HepG2 (cell line): ENCODE data around the gene MTM1. TPM values are rescaled to one million over a fixed set of nuclear protein-coding genes. Genes with fewer than 3 reads are reported as not detected.

ENCODE experiments used
- AHR ChIP-seq: IDR thresholded peaks from 2 replicates; pipeline ENCODE4 v1.6.1; 2018; ENCODE audit warnings: missing genetic modification reagents, missing compliant biosample characterization
- CREM ChIP-seq, 2 experiments: sonication (generic) in 1 of 2; formaldehyde crosslinking in 1 of 2; IDR thresholded peaks; 2 replicates each; pipeline versions ENCODE4 v1.4.0 to v1.6.1; 2016 to 2020; ENCODE audit warnings: antibody characterized with exemption in 1 of 2, mild to moderate bottlenecking in 1 of 2, missing genetic modification reagents in 1 of 2
- FOXO1 ChIP-seq: sonication (generic); formaldehyde crosslinking; IDR thresholded peaks from 2 replicates; pipeline ENCODE4 v1.4.0; 2020; ENCODE audit warnings: missing genetic modification reagents
- NCOA1 ChIP-seq: sonication (generic); formaldehyde crosslinking; IDR thresholded peaks from 2 replicates; pipeline ENCODE4 v1.9.0; 2021; ENCODE audit warnings: missing genetic modification reagents
- NFYB ChIP-seq: sonication (generic); formaldehyde crosslinking; IDR thresholded peaks from 2 replicates; pipeline ENCODE4 v1.4.0; 2020; ENCODE audit warnings: missing genetic modification reagents
- PPARG ChIP-seq: conservative IDR thresholded peaks from 2 replicates; pipeline ENCODE4 v1.6.1; 2016; ENCODE audit warnings: missing biosample characterization, missing genetic modification reagents
- REL ChIP-seq: sonication (generic); formaldehyde crosslinking; conservative IDR thresholded peaks from 2 replicates; pipeline ENCODE4 v1.8.0; 2022; ENCODE audit warnings: mild to moderate bottlenecking, missing genetic modification reagents, moderate library complexity
- RELA ChIP-seq: sonication (generic); formaldehyde crosslinking; IDR thresholded peaks from 2 replicates; pipeline ENCODE4 v1.4.0; 2020; ENCODE audit warnings: missing genetic modification reagents
- SMAD1 ChIP-seq: sonication (generic); formaldehyde crosslinking; IDR thresholded peaks from 2 replicates; pipeline ENCODE4 v1.4.0; 2020; ENCODE audit warnings: missing genetic modification reagents, low read depth, mild to moderate bottlenecking, borderline replicate concordance
- ZNF124 ChIP-seq: sonication (generic); formaldehyde crosslinking; IDR thresholded peaks from 2 replicates; pipeline ENCODE4 v1.4.0; 2020; ENCODE audit warnings: missing genetic modification reagents
- ZNF17 ChIP-seq: sonication (generic); formaldehyde crosslinking; IDR thresholded peaks from 2 replicates; pipeline ENCODE4 v1.5.0; 2020; ENCODE audit warnings: mild to moderate bottlenecking, missing genetic modification reagents
- ZNF232 ChIP-seq: sonication (generic); formaldehyde crosslinking; IDR thresholded peaks from 2 replicates; pipeline ENCODE4 v1.4.0; 2020; ENCODE audit warnings: missing genetic modification reagents, borderline replicate concordance
- ZNF317 ChIP-seq: sonication (generic); formaldehyde crosslinking; IDR thresholded peaks from 2 replicates; pipeline ENCODE4 v1.5.0; 2020; ENCODE audit warnings: mild to moderate bottlenecking, missing genetic modification reagents
- ZNF792 ChIP-seq: IDR thresholded peaks from 2 replicates; pipeline ENCODE4 v1.6.1; 2016
- ZSCAN30 ChIP-seq: sonication (generic); formaldehyde crosslinking; IDR thresholded peaks from 2 replicates; pipeline ENCODE4 v1.5.0; 2020; ENCODE audit warnings: mild to moderate bottlenecking, missing genetic modification reagents
- polyA plus RNA-seq, 8 experiments: library from polyadenylated mRNA; depleted of rRNA in 3 of 8; stranded (reverse) in 7 of 8; unstranded in 1 of 8; fragments of >200 nt; fragmentation: Illumina TruSeq in 4 of 8; extraction: Trizol in 4 of 8; gene quantifications; 2 replicates each; pipeline versions ENCODE4 v1.2.1 to v1.2.3, GENCODE V29; 2011 to 2016; ENCODE audit warnings: low read depth in 4 of 8, missing spikeins in 1 of 8, mixed read lengths in 1 of 8; ENCODE audit not compliant: insufficient read depth in 1 of 8
- total RNA-seq, 5 experiments: library from RNA; depleted of rRNA; stranded (reverse); fragments of >200 nt; fragmentation: Illumina TruSeq; extraction: Trizol; gene quantifications; 2 replicates each; pipeline ENCODE4 v1.2.3, GENCODE V29; 2016; ENCODE audit warnings: low read depth in 1 of 5
- TF ChIP-seq, protein P1 (sequence below): sonication (generic); formaldehyde crosslinking; conservative IDR thresholded peaks from 2 replicates; pipeline ENCODE4 v1.4.0; 2020; ENCODE audit warnings: mild to moderate bottlenecking, missing genetic modification reagents, moderate library complexity
- TF ChIP-seq, protein P2 (sequence below): IDR thresholded peaks from 2 replicates; pipeline ENCODE4 v1.6.1; 2016; ENCODE audit warnings: low read depth, borderline replicate concordance
- TF ChIP-seq, protein P3 (sequence below): sonication (generic); formaldehyde crosslinking; conservative IDR thresholded peaks from 2 replicates; pipeline ENCODE4 v1.4.0; 2020; ENCODE audit warnings: missing genetic modification reagents
- TF ChIP-seq, protein P4 (sequence below): sonication (generic); formaldehyde crosslinking; IDR thresholded peaks from 2 replicates; pipeline ENCODE4 v1.5.0; 2020; ENCODE audit warnings: missing genetic modification reagents
- TF ChIP-seq, protein P5 (sequence below): sonication (generic); formaldehyde crosslinking; conservative IDR thresholded peaks from 2 replicates; pipeline ENCODE4 v1.4.0; 2020; ENCODE audit warnings: missing genetic modification reagents
- TF ChIP-seq, protein P6 (sequence below): sonication (generic); formaldehyde crosslinking; IDR thresholded peaks from 2 replicates; pipeline ENCODE4 v1.4.0; 2020; ENCODE audit warnings: missing genetic modification reagents

Gene MTM1
- total and polyA plus RNA-seq, 2 of the 13 experiments (the other 11 are each of a cell fraction or from before 2014, with no cell fraction given): 12.0 to 15.2 TPM

DNA sequence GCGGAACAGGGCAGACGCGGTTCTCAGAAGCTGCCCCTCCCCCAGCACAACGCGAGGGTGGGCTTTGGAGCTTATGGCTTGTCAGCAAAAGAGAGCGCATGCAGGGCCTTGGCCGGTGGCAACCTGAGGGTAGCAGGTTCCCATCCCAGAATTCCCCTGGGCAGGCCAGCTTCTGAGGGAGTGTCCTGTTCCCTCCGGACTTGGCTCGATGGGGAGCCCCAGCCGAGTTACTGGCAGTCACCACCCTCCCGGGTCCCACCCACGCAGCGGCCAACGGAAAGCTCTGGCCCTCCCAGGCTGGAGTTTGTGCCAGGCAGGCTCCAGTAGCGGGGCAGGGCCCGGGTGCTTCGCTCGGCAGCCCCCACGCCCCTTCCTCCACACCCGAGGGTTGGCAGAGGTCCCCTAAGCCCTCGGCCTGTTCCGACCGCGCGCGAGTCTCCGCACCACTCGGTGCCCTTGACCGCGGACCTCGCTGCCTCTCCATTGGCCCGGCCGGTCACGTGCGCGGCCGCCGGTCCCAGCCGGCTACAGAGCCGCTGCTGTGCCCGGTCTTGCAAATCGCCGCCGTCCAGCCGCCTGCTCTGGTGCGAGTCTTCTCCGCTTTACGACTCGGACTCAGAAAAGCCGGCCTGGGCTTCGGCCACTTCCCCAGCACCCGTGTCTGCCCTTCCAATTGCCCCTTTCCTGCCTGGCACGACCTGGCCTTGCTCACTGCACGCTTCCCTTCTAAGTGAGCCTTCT, 20.9 kb upstream of the MTM1 start (continued):
- TF ChIP-seq, protein P1, sequence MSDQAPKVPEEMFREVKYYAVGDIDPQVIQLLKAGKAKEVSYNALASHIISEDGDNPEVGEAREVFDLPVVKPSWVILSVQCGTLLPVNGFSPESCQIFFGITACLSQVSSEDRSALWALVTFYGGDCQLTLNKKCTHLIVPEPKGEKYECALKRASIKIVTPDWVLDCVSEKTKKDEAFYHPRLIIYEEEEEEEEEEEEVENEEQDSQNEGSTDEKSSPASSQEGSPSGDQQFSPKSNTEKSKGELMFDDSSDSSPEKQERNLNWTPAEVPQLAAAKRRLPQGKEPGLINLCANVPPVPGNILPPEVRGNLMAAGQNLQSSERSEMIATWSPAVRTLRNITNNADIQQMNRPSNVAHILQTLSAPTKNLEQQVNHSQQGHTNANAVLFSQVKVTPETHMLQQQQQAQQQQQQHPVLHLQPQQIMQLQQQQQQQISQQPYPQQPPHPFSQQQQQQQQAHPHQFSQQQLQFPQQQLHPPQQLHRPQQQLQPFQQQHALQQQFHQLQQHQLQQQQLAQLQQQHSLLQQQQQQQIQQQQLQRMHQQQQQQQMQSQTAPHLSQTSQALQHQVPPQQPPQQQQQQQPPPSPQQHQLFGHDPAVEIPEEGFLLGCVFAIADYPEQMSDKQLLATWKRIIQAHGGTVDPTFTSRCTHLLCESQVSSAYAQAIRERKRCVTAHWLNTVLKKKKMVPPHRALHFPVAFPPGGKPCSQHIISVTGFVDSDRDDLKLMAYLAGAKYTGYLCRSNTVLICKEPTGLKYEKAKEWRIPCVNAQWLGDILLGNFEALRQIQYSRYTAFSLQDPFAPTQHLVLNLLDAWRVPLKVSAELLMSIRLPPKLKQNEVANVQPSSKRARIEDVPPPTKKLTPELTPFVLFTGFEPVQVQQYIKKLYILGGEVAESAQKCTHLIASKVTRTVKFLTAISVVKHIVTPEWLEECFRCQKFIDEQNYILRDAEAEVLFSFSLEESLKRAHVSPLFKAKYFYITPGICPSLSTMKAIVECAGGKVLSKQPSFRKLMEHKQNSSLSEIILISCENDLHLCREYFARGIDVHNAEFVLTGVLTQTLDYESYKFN: no peak
- TF ChIP-seq NFYB (peak; percentile 77), PPARG (CRISPR knock-in tag) (no peak), SMAD1 (CRISPR knock-in tag) (0 out of 2 replicates have a peak, but pooled peaks have one; percentile 31), ZNF792 (no peak), RELA (no peak), FOXO1 (CRISPR knock-in tag) (no peak), ZNF17 (CRISPR knock-in tag) (no peak), AHR (no peak), NCOA1 (no peak), ZNF317 (CRISPR knock-in tag) (no peak), ZNF232 (CRISPR knock-in tag) (no peak), ZNF124 (CRISPR knock-in tag) (no peak), ZSCAN30 (CRISPR knock-in tag) (no peak), REL (CRISPR knock-in tag) (no peak), CREM (IDR thresholded peaks at IDR 0.05) (no peak), CREM (CRISPR knock-in tag; IDR thresholded peaks at IDR 0.05) (no peak)
- TF ChIP-seq, protein P2, sequence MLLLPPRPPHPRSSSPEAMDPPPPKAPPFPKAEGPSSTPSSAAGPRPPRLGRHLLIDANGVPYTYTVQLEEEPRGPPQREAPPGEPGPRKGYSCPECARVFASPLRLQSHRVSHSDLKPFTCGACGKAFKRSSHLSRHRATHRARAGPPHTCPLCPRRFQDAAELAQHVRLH (CRISPR knock-in tag): no peak
- TF ChIP-seq, protein P3, sequence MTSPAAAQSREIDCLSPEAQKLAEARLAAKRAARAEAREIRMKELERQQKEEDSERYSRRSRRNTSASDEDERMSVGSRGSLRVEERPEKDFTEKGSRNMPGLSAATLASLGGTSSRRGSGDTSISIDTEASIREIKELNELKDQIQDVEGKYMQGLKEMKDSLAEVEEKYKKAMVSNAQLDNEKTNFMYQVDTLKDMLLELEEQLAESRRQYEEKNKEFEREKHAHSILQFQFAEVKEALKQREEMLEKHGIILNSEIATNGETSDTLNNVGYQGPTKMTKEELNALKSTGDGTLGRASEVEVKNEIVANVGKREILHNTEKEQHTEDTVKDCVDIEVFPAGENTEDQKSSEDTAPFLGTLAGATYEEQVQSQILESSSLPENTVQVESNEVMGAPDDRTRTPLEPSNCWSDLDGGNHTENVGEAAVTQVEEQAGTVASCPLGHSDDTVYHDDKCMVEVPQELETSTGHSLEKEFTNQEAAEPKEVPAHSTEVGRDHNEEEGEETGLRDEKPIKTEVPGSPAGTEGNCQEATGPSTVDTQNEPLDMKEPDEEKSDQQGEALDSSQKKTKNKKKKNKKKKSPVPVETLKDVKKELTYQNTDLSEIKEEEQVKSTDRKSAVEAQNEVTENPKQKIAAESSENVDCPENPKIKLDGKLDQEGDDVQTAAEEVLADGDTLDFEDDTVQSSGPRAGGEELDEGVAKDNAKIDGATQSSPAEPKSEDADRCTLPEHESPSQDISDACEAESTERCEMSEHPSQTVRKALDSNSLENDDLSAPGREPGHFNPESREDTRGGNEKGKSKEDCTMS (CRISPR knock-in tag): no peak
- TF ChIP-seq, protein P4, sequence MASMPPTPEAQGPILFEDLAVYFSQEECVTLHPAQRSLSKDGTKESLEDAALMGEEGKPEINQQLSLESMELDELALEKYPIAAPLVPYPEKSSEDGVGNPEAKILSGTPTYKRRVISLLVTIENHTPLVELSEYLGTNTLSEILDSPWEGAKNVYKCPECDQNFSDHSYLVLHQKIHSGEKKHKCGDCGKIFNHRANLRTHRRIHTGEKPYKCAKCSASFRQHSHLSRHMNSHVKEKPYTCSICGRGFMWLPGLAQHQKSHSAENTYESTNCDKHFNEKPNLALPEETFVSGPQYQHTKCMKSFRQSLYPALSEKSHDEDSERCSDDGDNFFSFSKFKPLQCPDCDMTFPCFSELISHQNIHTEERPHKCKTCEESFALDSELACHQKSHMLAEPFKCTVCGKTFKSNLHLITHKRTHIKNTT (CRISPR knock-in tag): no peak
- TF ChIP-seq, protein P5, sequence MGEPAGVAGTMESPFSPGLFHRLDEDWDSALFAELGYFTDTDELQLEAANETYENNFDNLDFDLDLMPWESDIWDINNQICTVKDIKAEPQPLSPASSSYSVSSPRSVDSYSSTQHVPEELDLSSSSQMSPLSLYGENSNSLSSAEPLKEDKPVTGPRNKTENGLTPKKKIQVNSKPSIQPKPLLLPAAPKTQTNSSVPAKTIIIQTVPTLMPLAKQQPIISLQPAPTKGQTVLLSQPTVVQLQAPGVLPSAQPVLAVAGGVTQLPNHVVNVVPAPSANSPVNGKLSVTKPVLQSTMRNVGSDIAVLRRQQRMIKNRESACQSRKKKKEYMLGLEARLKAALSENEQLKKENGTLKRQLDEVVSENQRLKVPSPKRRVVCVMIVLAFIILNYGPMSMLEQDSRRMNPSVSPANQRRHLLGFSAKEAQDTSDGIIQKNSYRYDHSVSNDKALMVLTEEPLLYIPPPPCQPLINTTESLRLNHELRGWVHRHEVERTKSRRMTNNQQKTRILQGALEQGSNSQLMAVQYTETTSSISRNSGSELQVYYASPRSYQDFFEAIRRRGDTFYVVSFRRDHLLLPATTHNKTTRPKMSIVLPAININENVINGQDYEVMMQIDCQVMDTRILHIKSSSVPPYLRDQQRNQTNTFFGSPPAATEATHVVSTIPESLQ (CRISPR knock-in tag): no peak
- TF ChIP-seq, protein P6, sequence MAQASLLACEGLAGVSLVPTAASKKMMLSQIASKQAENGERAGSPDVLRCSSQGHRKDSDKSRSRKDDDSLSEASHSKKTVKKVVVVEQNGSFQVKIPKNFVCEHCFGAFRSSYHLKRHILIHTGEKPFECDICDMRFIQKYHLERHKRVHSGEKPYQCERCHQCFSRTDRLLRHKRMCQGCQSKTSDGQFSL: no peak
